Choroid plexus epithelial cell (primary cell): Measurements from ENCODE around the gene FNIP2.
"Not testable (repeated sequence)": the region's sequence is repeated elsewhere in the genome, so short reads cannot be mapped to it uniquely, and the experiment has no call there.

ENCODE experiments used
- DNase-seq: peaks from one replicate; pipeline ENCODE4 v3.0.0-alpha.2; 2010; ENCODE audit warnings: low read depth
- H3K4me3 ChIP-seq: 2 replicates; pipeline ENCODE4 v1.5.1; 2011; ENCODE audit warnings: low read depth, mild to moderate bottlenecking, control low read depth, low read length, moderate library complexity
- CTCF ChIP-seq: conservative IDR thresholded peaks from 2 replicates; pipeline ENCODE4 v1.5.1; 2011; ENCODE audit warnings: low read depth, mild to moderate bottlenecking, control low read depth, inconsistent platforms, low read length, moderate library complexity

The FNIP2 gene

GRCh38 chr4:158890294-158890693 is 121.5 kb downstream of the FNIP2 start:
- H3K4me3 ChIP-seq, result no peak overlapping the region

GRCh38 chr4:158891256-158891655 is 122.4 kb downstream of the FNIP2 start:
- TF ChIP-seq CTCF, result no peak
- DNase-seq, result no peak
- H3K4me3 ChIP-seq, result no peak overlapping the region

More at GRCh38 chr4:158890294-158890693, 121.5 kb downstream of the FNIP2 start:
- no peak for DNase-seq
- TF ChIP-seq CTCF, result no peak

- no peak for DNase-seq
- no peak overlapping the region for H3K4me3 ChIP-seq
- no peak for TF ChIP-seq CTCF
These were observed 126.0 kb downstream of the FNIP2 start for GRCh38 chr4:158894826-158895225.

GRCh38 chr4:158895797-158896576 is 127.2 kb downstream of the FNIP2 start:
- no peak overlapping the region for H3K4me3 ChIP-seq
- TF ChIP-seq CTCF, result peak; percentile 47
- peak; percentile 62 for DNase-seq

GRCh38 chr4:158896577-158897238 is 127.9 kb downstream of the FNIP2 start:
- not testable (repeated sequence) for H3K4me3 ChIP-seq
- DNase-seq, result peak; percentile 66

- DNase-seq, result not testable (repeated sequence)
These were observed 131.6 kb downstream of the FNIP2 start for GRCh38 chr4:158900408-158900807.

GRCh38 chr4:158902280-158903078 is 133.7 kb downstream of the FNIP2 start:
- not testable (repeated sequence) for H3K4me3 ChIP-seq
- peak; percentile 29 for TF ChIP-seq CTCF
- DNase-seq, result peak; percentile 94

More at GRCh38 chr4:158900408-158900807, 131.6 kb downstream of the FNIP2 start:
- not testable (repeated sequence) for H3K4me3 ChIP-seq
